ENCODE data around the gene DDAH1.

DNA sequence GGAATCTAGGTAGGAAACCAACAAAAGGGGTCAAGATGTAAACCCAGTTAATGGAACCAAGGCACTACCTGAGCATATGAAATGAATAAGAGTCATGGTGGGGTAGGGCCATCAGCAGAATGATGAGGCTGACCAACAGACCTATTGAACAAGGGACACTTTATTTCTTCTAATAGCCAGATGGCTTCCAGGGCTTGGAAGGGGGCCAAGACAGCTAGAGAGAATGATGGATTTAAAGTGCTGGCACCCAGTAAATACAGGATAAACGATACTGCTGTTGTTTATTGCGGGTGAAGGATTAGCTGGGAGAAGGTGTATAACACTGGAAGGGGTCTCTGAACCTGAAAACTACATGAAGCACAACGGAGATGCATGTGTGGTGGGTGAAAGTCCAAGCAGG is 15.6 kb downstream of the DDAH1 start:
- no peak for TF ChIP-seq MAX (IDR thresholded peaks at IDR 0.05)
- no peak for TF ChIP-seq CTCF (IDR thresholded peaks at IDR 0.05; ENCODE audit: low read depth, low read length, missing input control)
- no peak for TF ChIP-seq RAD21 (IDR thresholded peaks at IDR 0.05)
- TF ChIP-seq JUND (IDR thresholded peaks at IDR 0.05): no peak
- TF ChIP-seq, protein P1, sequence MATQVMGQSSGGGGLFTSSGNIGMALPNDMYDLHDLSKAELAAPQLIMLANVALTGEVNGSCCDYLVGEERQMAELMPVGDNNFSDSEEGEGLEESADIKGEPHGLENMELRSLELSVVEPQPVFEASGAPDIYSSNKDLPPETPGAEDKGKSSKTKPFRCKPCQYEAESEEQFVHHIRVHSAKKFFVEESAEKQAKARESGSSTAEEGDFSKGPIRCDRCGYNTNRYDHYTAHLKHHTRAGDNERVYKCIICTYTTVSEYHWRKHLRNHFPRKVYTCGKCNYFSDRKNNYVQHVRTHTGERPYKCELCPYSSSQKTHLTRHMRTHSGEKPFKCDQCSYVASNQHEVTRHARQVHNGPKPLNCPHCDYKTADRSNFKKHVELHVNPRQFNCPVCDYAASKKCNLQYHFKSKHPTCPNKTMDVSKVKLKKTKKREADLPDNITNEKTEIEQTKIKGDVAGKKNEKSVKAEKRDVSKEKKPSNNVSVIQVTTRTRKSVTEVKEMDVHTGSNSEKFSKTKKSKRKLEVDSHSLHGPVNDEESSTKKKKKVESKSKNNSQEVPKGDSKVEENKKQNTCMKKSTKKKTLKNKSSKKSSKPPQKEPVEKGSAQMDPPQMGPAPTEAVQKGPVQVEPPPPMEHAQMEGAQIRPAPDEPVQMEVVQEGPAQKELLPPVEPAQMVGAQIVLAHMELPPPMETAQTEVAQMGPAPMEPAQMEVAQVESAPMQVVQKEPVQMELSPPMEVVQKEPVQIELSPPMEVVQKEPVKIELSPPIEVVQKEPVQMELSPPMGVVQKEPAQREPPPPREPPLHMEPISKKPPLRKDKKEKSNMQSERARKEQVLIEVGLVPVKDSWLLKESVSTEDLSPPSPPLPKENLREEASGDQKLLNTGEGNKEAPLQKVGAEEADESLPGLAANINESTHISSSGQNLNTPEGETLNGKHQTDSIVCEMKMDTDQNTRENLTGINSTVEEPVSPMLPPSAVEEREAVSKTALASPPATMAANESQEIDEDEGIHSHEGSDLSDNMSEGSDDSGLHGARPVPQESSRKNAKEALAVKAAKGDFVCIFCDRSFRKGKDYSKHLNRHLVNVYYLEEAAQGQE (IDR thresholded peaks at IDR 0.05): no peak
- no peak for TF ChIP-seq GABPA (IDR thresholded peaks at IDR 0.05 in 1 of 2, conservative IDR thresholded peaks at IDR 0.05 in 1 of 2)
- TF ChIP-seq TAF1 (conservative IDR thresholded peaks at IDR 0.05): no peak
- no peak for TF ChIP-seq YY1 (IDR thresholded peaks at IDR 0.05)
- TF ChIP-seq SP1 (IDR thresholded peaks at IDR 0.05): no peak
- TF ChIP-seq RXRA (IDR thresholded peaks at IDR 0.05): no peak
